CD14-positive monocyte (primary cell): ENCODE measurements around the gene ASPSCR1. TPM values are rescaled to one million over a fixed set of nuclear protein-coding genes. Genes with fewer than 3 reads are reported as not detected.

ENCODE experiments used
- DNase-seq, 3 donors: peaks; one replicate each; pipeline ENCODE4 v3.0.0-alpha.2; 2011 to 2022
- H2AFZ ChIP-seq: 2 replicates; pipeline ENCODE4 v1.6.0; 2012; ENCODE audit warnings: mild to moderate bottlenecking, low read depth, low read length, inconsistent platforms; ENCODE audit not compliant: insufficient read depth, poor library complexity, severe bottlenecking
- H3K27ac ChIP-seq, 2 donors: 1 replicate in 1 of 2; 2 replicates in 1 of 2; pipeline ENCODE4 v1.5.1; 2012 to 2013; ENCODE audit warnings: low read length in 2 of 2, control low read depth in 1 of 2, inconsistent platforms in 1 of 2, low read depth in 1 of 2, mild to moderate bottlenecking in 1 of 2
- H3K27me3 ChIP-seq, 2 donors: one replicate each; pipeline versions ENCODE4 v1.6.0 to v1.6.1; 2011 to 2013; ENCODE audit warnings: low read length in 2 of 2; ENCODE audit not compliant: control insufficient read depth in 2 of 2, insufficient read depth in 2 of 2
- H3K36me3 ChIP-seq, 2 donors: replicated peaks in 1 of 2; 1 replicate in 1 of 2; 2 replicates in 1 of 2; pipeline versions ENCODE4 v1.5.1 to v1.6.1; 2012 to 2013; ENCODE audit warnings: low read length in 2 of 2, control low read depth in 1 of 2, inconsistent platforms in 1 of 2, mild to moderate bottlenecking in 1 of 2; ENCODE audit not compliant: insufficient read depth in 2 of 2, control insufficient read depth in 1 of 2
- H3K4me1 ChIP-seq, 2 donors: 1 replicate in 1 of 2; 2 replicates in 1 of 2; pipeline versions ENCODE4 v1.5.1 to v1.6.1; 2012 to 2013; ENCODE audit warnings: low read length in 2 of 2, control low read depth in 1 of 2, inconsistent platforms in 1 of 2, mild to moderate bottlenecking in 1 of 2, moderate library complexity in 1 of 2; ENCODE audit not compliant: insufficient read depth in 2 of 2, control insufficient read depth in 1 of 2
- H3K4me2 ChIP-seq: replicated peaks from 2 replicates; pipeline ENCODE3; 2012; ENCODE audit warnings: low read length, moderate library complexity, mild to moderate bottlenecking; ENCODE audit not compliant: poor library complexity, severe bottlenecking; ENCODE audit errors: extremely low read depth
- H3K4me3 ChIP-seq, 3 experiments: fragments of 200-600 bp in 1 of 3; sonication (generic) in 1 of 3; replicated peaks in 1 of 3; 1 replicate in 2 of 3; 2 replicates in 1 of 3; pipeline ENCODE4 v1.5.1; 2011 to 2013; ENCODE audit warnings: low read length in 3 of 3, mild to moderate bottlenecking in 3 of 3, control low read depth in 2 of 3, low read depth in 2 of 3, inconsistent platforms in 1 of 3, moderate library complexity in 1 of 3
- H3K79me2 ChIP-seq: 2 replicates; pipeline ENCODE4 v1.6.0; 2012; ENCODE audit warnings: mild to moderate bottlenecking, control low read depth, inconsistent platforms, low read length, moderate library complexity; ENCODE audit not compliant: insufficient read depth
- H3K9ac ChIP-seq: 2 replicates; pipeline ENCODE4 v1.6.0; 2017; ENCODE audit warnings: low read length, mild to moderate bottlenecking; ENCODE audit not compliant: insufficient read depth, poor library complexity, severe bottlenecking
- H3K9me3 ChIP-seq, 2 donors: replicated peaks in 1 of 2; 1 replicate in 1 of 2; 2 replicates in 1 of 2; pipeline versions ENCODE4 v1.5.1 to v1.6.1; 2012 to 2013; ENCODE audit warnings: low read length in 2 of 2, control low read depth in 1 of 2; ENCODE audit not compliant: control insufficient read depth in 1 of 2, insufficient read depth in 1 of 2
- H4K20me1 ChIP-seq: 2 replicates; pipeline ENCODE4 v1.6.0; 2012; ENCODE audit warnings: mild to moderate bottlenecking, low read length, control low read depth, moderate library complexity; ENCODE audit not compliant: insufficient read depth
- H3K27ac Mint-ChIP-seq, 7 donors: one replicate each; pipeline ENCODE4 v1.8.0; 2020; ENCODE audit warnings: mild to moderate bottlenecking in 7 of 7, mixed read lengths in 7 of 7, moderate library complexity in 6 of 7, inconsistent platforms in 2 of 7
- H3K27me3 Mint-ChIP-seq, 3 donors: one replicate each; pipeline ENCODE4 v1.8.0; 2021 to 2022; ENCODE audit warnings: low read depth in 3 of 3, mild to moderate bottlenecking in 3 of 3, mixed read lengths in 3 of 3, moderate library complexity in 3 of 3, inconsistent platforms in 1 of 3
- H3K36me3 Mint-ChIP-seq, 2 donors: one replicate each; pipeline ENCODE4 v1.8.0; 2020; ENCODE audit warnings: mixed read lengths in 2 of 2, inconsistent platforms in 1 of 2, mild to moderate bottlenecking in 1 of 2
- H3K4me1 Mint-ChIP-seq: one replicate; pipeline ENCODE4 v1.8.0; 2020; ENCODE audit warnings: mild to moderate bottlenecking, mixed read lengths
- H3K4me3 Mint-ChIP-seq, 2 donors: one replicate each; pipeline ENCODE4 v1.8.0; 2020; ENCODE audit warnings: mild to moderate bottlenecking in 2 of 2, mixed read lengths in 2 of 2, moderate library complexity in 1 of 2
- H3K9me3 Mint-ChIP-seq, 7 donors: one replicate each; pipeline ENCODE4 v1.8.0; 2020 to 2022; ENCODE audit warnings: mixed read lengths in 7 of 7, mild to moderate bottlenecking in 6 of 7, moderate library complexity in 6 of 7, inconsistent platforms in 2 of 7
- WGBS: methylation state at CpG from one replicate; pipeline ENCODE4 v1.1.5; 2013; ENCODE audit warnings: missing lambda C conversion rate; ENCODE audit not compliant: insufficient coverage; 5-methylcytosine and 5-hydroxymethylcytosine counted together
- intact Hi-C, 2 donors: fragments of 100-400 bp; cut with micrococcal nuclease; formaldehyde crosslinking; loops; one replicate each; pipeline versions ENCODE4 v1.15.0 to v1.15.1; 2023
- polyA plus RNA-seq, 3 donors: library from polyadenylated mRNA; depleted of rRNA in 1 of 3; unstranded in 2 of 3; stranded (reverse) in 1 of 3; fragments of 300-500 nt in 2 of 3; fragments of >200 nt in 1 of 3; fragmentation: Illumina TruSeq in 2 of 3; gene quantifications; 1 replicate in 2 of 3; 2 replicates in 1 of 3; pipeline ENCODE4 v1.2.3, GENCODE V29; 2012 to 2021
- TF ChIP-seq, protein P1 (sequence below): fragments of 200-600 bp; IDR thresholded peaks from one replicate; pipeline ENCODE4 v1.8.0; 2022; ENCODE audit warnings: antibody characterized with exemption, mild to moderate bottlenecking

ASPSCR1 gene
- polyA plus RNA-seq, 3 donors: 25.5 to 31.9 (median 25.6) TPM

- Mint-ChIP-seq H3K27ac (no peak overlapping the region), H3K4me3 (no peak overlapping the region), H3K9me3 (peaks cover 0 to 5% (median 0%) of the 10 kb centered on the region in 7 donors), H3K36me3 (no peaks in the 10 kb centered on the region), H3K4me1 (no peaks in the 10 kb centered on the region), H3K27me3 (peaks cover 10 to 18% (median 18%) of the 10 kb centered on the region in 3 donors)
- H3K4me1 ChIP-seq: peaks cover 0 to 4% of the 10 kb centered on the region in 2 donors
- no peaks in the 10 kb centered on the region for H3K79me2 ChIP-seq
- TF ChIP-seq, protein P1, sequence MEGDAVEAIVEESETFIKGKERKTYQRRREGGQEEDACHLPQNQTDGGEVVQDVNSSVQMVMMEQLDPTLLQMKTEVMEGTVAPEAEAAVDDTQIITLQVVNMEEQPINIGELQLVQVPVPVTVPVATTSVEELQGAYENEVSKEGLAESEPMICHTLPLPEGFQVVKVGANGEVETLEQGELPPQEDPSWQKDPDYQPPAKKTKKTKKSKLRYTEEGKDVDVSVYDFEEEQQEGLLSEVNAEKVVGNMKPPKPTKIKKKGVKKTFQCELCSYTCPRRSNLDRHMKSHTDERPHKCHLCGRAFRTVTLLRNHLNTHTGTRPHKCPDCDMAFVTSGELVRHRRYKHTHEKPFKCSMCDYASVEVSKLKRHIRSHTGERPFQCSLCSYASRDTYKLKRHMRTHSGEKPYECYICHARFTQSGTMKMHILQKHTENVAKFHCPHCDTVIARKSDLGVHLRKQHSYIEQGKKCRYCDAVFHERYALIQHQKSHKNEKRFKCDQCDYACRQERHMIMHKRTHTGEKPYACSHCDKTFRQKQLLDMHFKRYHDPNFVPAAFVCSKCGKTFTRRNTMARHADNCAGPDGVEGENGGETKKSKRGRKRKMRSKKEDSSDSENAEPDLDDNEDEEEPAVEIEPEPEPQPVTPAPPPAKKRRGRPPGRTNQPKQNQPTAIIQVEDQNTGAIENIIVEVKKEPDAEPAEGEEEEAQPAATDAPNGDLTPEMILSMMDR: no peak
- no peaks in the 10 kb centered on the region for H4K20me1 ChIP-seq
- intact Hi-C loops: no loop called here
- WGBS: 87% methylated on average over 15 of the region's 17 CpGs
- no peak overlapping the region for H3K4me2 ChIP-seq
- no peak overlapping the region for H3K27ac ChIP-seq
- no peaks in the 10 kb centered on the region for H3K27me3 ChIP-seq
- no peak for DNase-seq
- H3K4me3 ChIP-seq: no peak overlapping the region
- no peak overlapping the region for H2AFZ ChIP-seq
- H3K9me3 ChIP-seq: no peaks in the 10 kb centered on the region
- no peaks in the 10 kb centered on the region for H3K36me3 ChIP-seq
- no peak overlapping the region for H3K9ac ChIP-seq
Measured at GRCh38 chr17:81948635-81949378, 28.6 kb upstream of the ASPSCR1 start.

- H3K4me3 ChIP-seq: no peak overlapping the region
- H3K36me3 Mint-ChIP-seq: no peaks in the 10 kb centered on the region
- no peaks in the 10 kb centered on the region for H4K20me1 ChIP-seq
- no peak overlapping the region for H3K27ac Mint-ChIP-seq
- TF ChIP-seq, protein P1: no peak
- no peak overlapping the region for H3K4me2 ChIP-seq
- H3K79me2 ChIP-seq: no peaks in the 10 kb centered on the region
- H3K9me3 ChIP-seq: no peaks in the 10 kb centered on the region
- H3K36me3 ChIP-seq: no peaks in the 10 kb centered on the region
- no peak for DNase-seq
- no peak overlapping the region for H3K9ac ChIP-seq
- no peak overlapping the region for H3K4me3 Mint-ChIP-seq
- no peaks in the 10 kb centered on the region for H3K27me3 ChIP-seq
- intact Hi-C loops: no loop called here
- H3K4me1 Mint-ChIP-seq: no peaks in the 10 kb centered on the region
- H3K27me3 Mint-ChIP-seq: peaks cover 8 to 19% (median 12%) of the 10 kb centered on the region in 3 donors
- peaks cover 0 to 5% (median 2%) of the 10 kb centered on the region in 7 donors for H3K9me3 Mint-ChIP-seq
- H3K27ac ChIP-seq: no peak overlapping the region
- H2AFZ ChIP-seq: no peak overlapping the region
- 93% methylated on average over 15 of the region's 15 CpGs for WGBS
- peaks cover 0 to 4% of the 10 kb centered on the region in 2 donors for H3K4me1 ChIP-seq
Measured at GRCh38 chr17:81950501-81950900, 26.9 kb upstream of the ASPSCR1 start.
